ENCODE data around the gene CPLANE2.
A peak's percentile ranks its signal among the peaks of the same experiment; 100 is the strongest.

CPLANE2 gene

DNA sequence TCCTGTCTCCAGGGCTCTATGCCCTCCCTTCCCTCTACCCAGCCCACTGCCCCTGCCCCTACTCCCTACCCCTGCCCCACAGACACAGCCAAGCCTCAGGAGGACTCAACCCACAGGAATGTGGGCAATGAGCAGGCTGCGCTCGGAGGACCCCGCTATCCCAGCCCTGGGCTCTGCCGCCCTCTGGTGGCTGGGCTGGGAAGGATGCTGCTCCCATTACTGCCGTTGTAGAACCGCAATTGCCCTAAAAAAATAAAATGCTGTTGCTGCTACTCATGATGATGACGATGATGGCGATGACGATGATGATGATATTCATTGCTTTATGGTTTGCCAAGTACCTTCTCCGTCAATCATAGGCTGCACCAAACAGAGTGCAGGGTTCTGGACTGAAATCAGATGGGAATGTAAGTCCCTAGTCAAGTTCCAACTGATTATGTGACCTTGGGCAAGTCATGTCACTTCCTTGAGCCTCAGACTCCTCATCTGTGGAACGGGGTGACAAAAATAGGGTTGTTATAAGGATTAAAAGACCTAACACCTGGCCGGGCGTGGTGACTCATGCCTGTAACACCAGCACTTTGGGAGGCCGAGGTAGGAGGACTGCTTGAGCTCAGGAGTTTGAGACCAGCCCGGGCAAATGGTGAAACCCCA lies 49.1 kb downstream of the CPLANE2 start:
- peak; percentile 60 for DNase-seq (ENCODE audit: low read depth)

- DNase-seq (ENCODE audit: low read depth) = no peak
These were observed 50.2 kb downstream of the CPLANE2 start for GRCh38 chr1:16186655-16187235.

GRCh38 chr1:16184557-16185303 lies 52.3 kb downstream of the CPLANE2 start:
- no peak for DNase-seq (ENCODE audit: low read depth)

DNA sequence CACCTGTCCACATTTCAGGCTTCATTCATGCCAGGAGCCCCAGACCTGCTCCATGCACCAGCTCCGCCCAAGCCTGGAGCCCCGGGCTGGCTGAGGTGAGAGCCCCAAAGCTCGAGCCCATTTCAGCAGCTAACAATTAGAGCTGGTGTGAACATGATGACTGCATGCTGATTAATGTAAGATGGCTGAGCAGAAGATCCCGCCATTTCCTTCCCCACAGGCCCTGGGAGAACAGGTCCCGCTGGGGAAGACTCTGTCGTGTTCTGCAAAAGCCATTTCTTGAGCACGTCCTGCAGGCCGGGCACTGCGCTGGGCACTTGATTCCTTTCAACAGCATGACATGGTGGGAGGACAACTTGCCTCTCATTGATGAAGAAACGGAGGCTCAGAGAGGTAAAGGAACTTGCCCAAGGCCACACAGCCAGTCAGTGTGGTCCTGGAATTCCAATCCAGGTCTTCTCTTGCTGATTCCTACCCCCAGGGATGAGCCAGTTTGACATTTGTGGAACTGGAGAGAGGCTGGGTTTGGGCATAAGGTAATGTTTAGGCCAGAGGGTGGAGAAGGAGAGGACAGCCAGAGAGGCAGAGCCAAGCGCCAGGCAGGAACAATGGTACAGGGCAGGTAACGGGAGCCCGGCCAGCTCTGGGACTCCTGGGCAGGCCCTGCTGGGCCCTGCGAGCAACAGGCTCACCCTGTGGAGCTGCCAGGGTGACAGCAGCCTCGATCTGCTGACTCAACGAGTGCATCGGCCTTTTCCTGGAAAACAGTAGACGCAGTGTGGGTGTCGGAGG lies 53.0 kb downstream of the CPLANE2 start:
- DNase-seq (ENCODE audit: low read depth) = no peak

DNA sequence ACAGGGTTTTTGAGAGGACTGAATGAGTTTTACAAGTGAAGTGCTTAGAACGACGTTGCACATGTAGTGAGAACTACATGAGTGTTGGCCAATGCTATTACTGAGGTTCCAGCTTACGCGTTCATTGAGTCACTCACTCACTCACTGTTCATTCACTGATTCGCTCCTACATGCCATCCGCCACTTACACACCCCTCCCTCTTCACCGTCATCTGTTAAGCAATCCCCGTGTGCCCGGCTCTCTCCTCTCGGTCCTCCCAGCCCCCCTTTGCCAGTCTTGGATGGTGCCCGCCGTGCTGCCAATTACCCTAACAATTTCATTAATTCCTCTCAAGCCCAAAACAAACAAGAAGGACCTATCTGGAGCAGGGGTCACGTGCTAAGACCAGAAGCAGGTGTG lies 53.8 kb downstream of the CPLANE2 start:
- DNase-seq (ENCODE audit: low read depth) = no peak

DNA sequence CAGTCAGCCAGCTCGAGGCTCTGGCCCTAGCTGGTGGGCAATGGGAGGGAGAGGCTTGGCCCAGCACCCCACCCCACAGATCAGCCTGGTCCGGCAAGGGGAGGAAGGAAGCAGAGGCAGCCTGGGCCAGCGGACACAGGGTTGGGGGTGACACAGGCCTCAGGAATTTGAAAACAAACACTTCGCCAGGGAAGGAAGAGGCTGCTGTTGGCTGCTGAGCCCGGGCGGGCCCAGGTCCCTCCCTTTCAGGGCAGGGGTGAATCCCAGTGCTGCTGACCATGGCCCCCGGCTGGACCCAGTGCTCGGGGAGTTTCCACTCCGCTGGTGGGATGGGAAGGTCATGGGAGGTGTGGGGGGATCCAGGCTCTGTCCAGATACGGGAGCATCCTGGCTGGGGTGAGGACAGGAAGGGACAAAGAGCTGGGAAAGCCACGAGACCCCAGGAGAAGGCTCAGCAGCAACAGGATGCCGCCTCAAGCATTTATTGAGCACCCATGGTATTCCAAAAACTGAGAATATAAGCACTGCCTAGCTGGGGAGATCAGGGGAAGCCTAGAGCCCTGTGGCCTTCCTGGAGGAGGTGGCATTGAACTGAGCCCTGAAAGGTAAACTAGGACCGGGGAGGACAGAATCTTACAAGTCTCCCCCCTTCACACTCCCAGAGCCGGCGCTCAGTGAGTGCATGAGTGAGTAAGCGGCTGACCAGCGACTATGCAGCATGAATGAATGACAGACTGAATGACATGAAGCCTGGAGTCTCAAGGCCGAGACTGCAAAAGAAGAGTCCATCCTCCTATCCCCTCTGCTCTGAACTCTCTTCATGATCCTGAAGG lies 54.9 kb downstream of the CPLANE2 start:
- DNase-seq (ENCODE audit: low read depth) = no peak

Data from stimulated activated CD8-positive, alpha-beta memory T cell treated with anti-CD3 and anti-CD28 coated beads, Interleukin-12 subunit alpha, Interleukin-12 subunit beta, amount 100 ng/mL, for 1 hour (primary cell).